ENCODE data around the gene PRSS36. TPM values are rescaled to one million over a fixed set of nuclear protein-coding genes. Genes with fewer than 3 reads are reported as not detected.

PRSS36 gene
- total RNA-seq, 4 donors from 2014 or later = 0.17 to 15.3 (median 3.7) TPM

GRCh38 chr16:31093132-31093703 is 56.6 kb downstream of the PRSS36 start:
- ATAC-seq = no peak
- Histone ChIP-seq H3K4me3 (peak overlapping the region in 1 of 2 donors; percentile 86), H3K9me3 (no peaks in the 10 kb centered on the region), H3K36me3 (peaks cover 0 to 39% of the 10 kb centered on the region in 2 donors), H3K27ac (peak overlapping the region in 3 of 4 donors; percentile 83 to 95 (median 89)), H3K27me3 (no peaks in the 10 kb centered on the region), H3K4me1 (peaks cover 0 to 28% (median 6%) of the 10 kb centered on the region in 3 donors)
- 24 to 38% methylated on average over 8 of the region's 17 CpGs for WGBS, 2 donors (ENCODE audit: low coverage in 1 of 2)
- TF ChIP-seq CTCF (IDR thresholded peaks at IDR 0.05) (no peak), POLR2A (IDR thresholded peaks at IDR 0.05) (no peak), EP300 (IDR thresholded peaks at IDR 0.05) (no peak), POLR2AphosphoS5 (IDR thresholded peaks at IDR 0.05) (no peak)

GRCh38 chr16:31092330-31092729 is 57.5 kb downstream of the PRSS36 start:
- Histone ChIP-seq H3K4me1 (peaks cover 0 to 28% (median 6%) of the 10 kb centered on the region in 3 donors), H3K36me3 (peaks cover 0 to 48% of the 10 kb centered on the region in 2 donors), H3K27ac (peak overlapping the region in 1 of 4 donors; percentile 12), H3K4me3 (no peak overlapping the region), H3K9me3 (no peaks in the 10 kb centered on the region), H3K27me3 (no peaks in the 10 kb centered on the region)
- 91% methylated on average over 5 of the region's 5 CpGs; no CpG with 5 or more reads in 1 of the 2 donors for WGBS, 2 donors (ENCODE audit: low coverage in 1 of 2)
- no peak for ATAC-seq
- TF ChIP-seq EP300 (IDR thresholded peaks at IDR 0.05) (no peak), POLR2A (IDR thresholded peaks at IDR 0.05) (no peak), POLR2AphosphoS5 (IDR thresholded peaks at IDR 0.05) (no peak), CTCF (IDR thresholded peaks at IDR 0.05) (no peak)

- Histone ChIP-seq H3K27ac (no peak overlapping the region), H3K36me3 (peaks cover 0 to 66% of the 10 kb centered on the region in 2 donors), H3K4me1 (peaks cover 0 to 25% (median 6%) of the 10 kb centered on the region in 3 donors), H3K9me3 (no peaks in the 10 kb centered on the region), H3K27me3 (no peaks in the 10 kb centered on the region), H3K4me3 (no peak overlapping the region)
- no peak for ATAC-seq
- TF ChIP-seq EP300 (IDR thresholded peaks at IDR 0.05) (no peak), POLR2A (IDR thresholded peaks at IDR 0.05) (no peak), CTCF (IDR thresholded peaks at IDR 0.05) (no peak), POLR2AphosphoS5 (IDR thresholded peaks at IDR 0.05) (no peak)
- 75% methylated on average over 2 of the region's 2 CpGs; no CpG with 5 or more reads in 1 of the 2 donors for WGBS, 2 donors (ENCODE audit: low coverage in 1 of 2)
Measured at GRCh38 chr16:31090540-31090939, 59.3 kb downstream of the PRSS36 start.

GRCh38 chr16:31089199-31089598 is 60.7 kb downstream of the PRSS36 start:
- H3K4me3 ChIP-seq = no peak overlapping the region
- no peak overlapping the region for H3K27ac ChIP-seq
- no peaks in the 10 kb centered on the region for H3K27me3 ChIP-seq
- H3K9me3 ChIP-seq = no peaks in the 10 kb centered on the region
- ATAC-seq = no peak
- H3K36me3 ChIP-seq = peaks cover 0 to 80% of the 10 kb centered on the region in 2 donors
- 100% methylated on average over 4 of the region's 8 CpGs; no CpG with 5 or more reads in 1 of the 2 donors for WGBS, 2 donors (ENCODE audit: low coverage in 1 of 2)
- TF ChIP-seq POLR2A (IDR thresholded peaks at IDR 0.05) = no peak
- TF ChIP-seq EP300 (IDR thresholded peaks at IDR 0.05) = no peak
- TF ChIP-seq CTCF (IDR thresholded peaks at IDR 0.05) = no peak
- TF ChIP-seq POLR2AphosphoS5 (IDR thresholded peaks at IDR 0.05) = no peak
- H3K4me1 ChIP-seq = peaks cover 0 to 18% (median 6%) of the 10 kb centered on the region in 3 donors

Small RNA genes lying within 50 kb of the gene (small RNA-seq; reads per million reads assigned to genes)
- gene AC009088.4 (0 reads per million in 4 donors), gene NDUFA3P6 (0 reads per million in 4 donors)

Other genes starting within 250 kb of the PRSS36 start
- 10 to 100 TPM in 3 of 4 donors, 1 to 10 TPM in 1; 10.0 to 23.5 (median 11.9) TPM for gene FBXL19, start 226.5 kb downstream of the PRSS36 start, total RNA-seq
- 10 to 100 TPM; 23.7 to 51.5 (median 40.0) TPM for gene ORAI3, start 201.0 kb downstream of the PRSS36 start, total RNA-seq
- 10 to 100 TPM in 2 of 4 donors, 1 to 10 TPM in 2; 5.5 to 12.9 (median 10.1) TPM for gene SETD1A, start 192.3 kb downstream of the PRSS36 start, total RNA-seq
- 10 to 100 TPM; 10.1 to 26.2 (median 16.0) TPM for gene HSD3B7, start 164.9 kb downstream of the PRSS36 start, total RNA-seq
- 1 to 10 TPM in 2 of 4 donors, under 1 TPM in 1, not detected in 1; 0.54 to 3.3 (median 1.9) TPM for gene STX1B, start 139.4 kb downstream of the PRSS36 start, total RNA-seq
- gene STX4, start 116.5 kb downstream of the PRSS36 start, total RNA-seq = 10 to 100 TPM; 32.2 to 40.6 (median 37.2) TPM
- 10 to 100 TPM in 3 of 4 donors, 1 to 10 TPM in 1; 8.6 to 22.5 (median 12.6) TPM for gene ZNF668, start 75.8 kb downstream of the PRSS36 start, total RNA-seq
- 10 to 100 TPM; 10.9 to 16.9 (median 13.6) TPM for gene ZNF646, start 75.6 kb downstream of the PRSS36 start, total RNA-seq
- 1 to 10 TPM in 3 of 4 donors, under 1 TPM in 1; 0.25 to 4.4 (median 2.6) TPM for gene PRSS53, start 61.1 kb downstream of the PRSS36 start, total RNA-seq
- gene VKORC1, start 55.3 kb downstream of the PRSS36 start, total RNA-seq = 100 to 1,000 TPM in 3 of 4 donors, 10 to 100 TPM in 1; 93.6 to 119 (median 107) TPM
- 10 to 100 TPM; 26.5 to 70.2 (median 39.8) TPM for gene BCKDK, start 41.7 kb downstream of the PRSS36 start, total RNA-seq
- 10 to 100 TPM; 65.6 to 81.4 (median 72.3) TPM for gene KAT8, start 32.4 kb downstream of the PRSS36 start, total RNA-seq
- 1 to 10 TPM in 1 of 4 donors, not detected in 3; 4.1 TPM for gene PRSS8, start 14.3 kb downstream of the PRSS36 start, total RNA-seq
- 10 to 100 TPM; 12.5 to 69.9 (median 40.0) TPM for gene FUS, start 30.1 kb upstream of the PRSS36 start, total RNA-seq
- gene PYCARD, start 52.7 kb upstream of the PRSS36 start, total RNA-seq = 10 to 100 TPM in 2 of 4 donors, 1 to 10 TPM in 2; 3.9 to 21.8 (median 11.3) TPM
- under 1 TPM in 2 of 4 donors, not detected in 2; under 0.01 to 0.08 TPM for gene TRIM72, start 64.1 kb upstream of the PRSS36 start, total RNA-seq
- under 1 TPM in 1 of 4 donors, not detected in 3; 0.93 TPM for gene PYDC1, start 67.1 kb upstream of the PRSS36 start, total RNA-seq
- 10 to 100 TPM in 2 of 4 donors, 1 to 10 TPM in 2; 5.4 to 21.4 (median 12.7) TPM for gene ITGAM, start 109.9 kb upstream of the PRSS36 start, total RNA-seq
- 1 to 10 TPM; 1.2 to 7.5 (median 2.4) TPM for gene ITGAX, start 205.1 kb upstream of the PRSS36 start, total RNA-seq
- gene ITGAD, start 243.3 kb upstream of the PRSS36 start, total RNA-seq = under 1 TPM in 1 of 4 donors, not detected in 3; 0.27 TPM